Neutrophil (primary cell): ENCODE measurements around the gene SH3RF3.

ENCODE experiments used
- H3K27ac ChIP-seq: fragments of 200-600 bp; sonication (generic); 2 replicates; pipeline ENCODE4 v1.5.1; 2016; ENCODE audit warnings: mild to moderate bottlenecking, moderate library complexity
- H3K27me3 ChIP-seq: fragments of 200-600 bp; sonication (generic); 2 replicates; pipeline ENCODE4 v1.6.0; 2016; ENCODE audit warnings: mild to moderate bottlenecking
- H3K36me3 ChIP-seq: fragments of 200-600 bp; sonication (generic); 2 replicates; pipeline ENCODE4 v1.5.1; 2017
- H3K4me1 ChIP-seq, 2 experiments: fragments of 200-600 bp in 1 of 2; sonication (generic) in 1 of 2; 1 replicate in 1 of 2; 2 replicates in 1 of 2; pipeline versions ENCODE4 v1.5.1 to v1.6.1; 2013 to 2016; ENCODE audit warnings: low read depth in 1 of 2, low read length in 1 of 2, mild to moderate bottlenecking in 1 of 2, moderate library complexity in 1 of 2; ENCODE audit not compliant: control insufficient read depth in 1 of 2, insufficient read depth in 1 of 2
- H3K4me3 ChIP-seq, 2 experiments: fragments of 200-600 bp in 1 of 2; sonication (generic) in 1 of 2; 1 replicate in 1 of 2; 2 replicates in 1 of 2; pipeline ENCODE4 v1.5.1; 2013 to 2016; ENCODE audit warnings: low read depth in 1 of 2, low read length in 1 of 2, mild to moderate bottlenecking in 1 of 2, moderate library complexity in 1 of 2
- H3K9me3 ChIP-seq: fragments of 200-600 bp; sonication (generic); 2 replicates; pipeline ENCODE4 v1.5.1; 2016
- CTCF ChIP-seq: fragments of 200-600 bp; sonication (generic); IDR thresholded peaks from 2 replicates; pipeline ENCODE4 v1.5.1; 2016; ENCODE audit warnings: antibody characterized with exemption

The SH3RF3 gene

GRCh38 chr2:109176928-109177327 is 47.9 kb downstream of the SH3RF3 start:
- Histone ChIP-seq H3K9me3 (no peaks in the 10 kb centered on the region), H3K36me3 (no peaks in the 10 kb centered on the region), H3K27me3 (peaks cover 6% of the 10 kb centered on the region), H3K4me1 (peaks cover 0 to 9% of the 10 kb centered on the region in 2 experiments), H3K4me3 (no peak overlapping the region), H3K27ac (no peak overlapping the region)
- no peak for TF ChIP-seq CTCF

- no peaks in the 10 kb centered on the region for H3K9me3 ChIP-seq
- no peaks in the 10 kb centered on the region for H3K27me3 ChIP-seq
- H3K4me1 ChIP-seq = peaks cover 0 to 9% of the 10 kb centered on the region in 2 experiments
- no peak overlapping the region for H3K27ac ChIP-seq
- TF ChIP-seq CTCF = no peak
- no peak overlapping the region for H3K4me3 ChIP-seq
- no peaks in the 10 kb centered on the region for H3K36me3 ChIP-seq
These were observed 48.6 kb downstream of the SH3RF3 start for GRCh38 chr2:109177635-109178034.

GRCh38 chr2:109178968-109179367 is 50.0 kb downstream of the SH3RF3 start:
- H3K4me1 ChIP-seq = peaks cover 0 to 9% of the 10 kb centered on the region in 2 experiments
- H3K4me3 ChIP-seq = no peak overlapping the region
- no peaks in the 10 kb centered on the region for H3K36me3 ChIP-seq
- H3K27me3 ChIP-seq = no peaks in the 10 kb centered on the region
- no peaks in the 10 kb centered on the region for H3K9me3 ChIP-seq
- no peak for TF ChIP-seq CTCF
- H3K27ac ChIP-seq = no peak overlapping the region

- TF ChIP-seq CTCF = no peak
- H3K27me3 ChIP-seq = no peaks in the 10 kb centered on the region
- peaks cover 0 to 9% of the 10 kb centered on the region in 2 experiments for H3K4me1 ChIP-seq
- no peaks in the 10 kb centered on the region for H3K9me3 ChIP-seq
- H3K4me3 ChIP-seq = no peak overlapping the region
- H3K36me3 ChIP-seq = no peaks in the 10 kb centered on the region
- H3K27ac ChIP-seq = no peak overlapping the region
These were observed 51.8 kb downstream of the SH3RF3 start for GRCh38 chr2:109180786-109181185.

- Histone ChIP-seq H3K4me3 (no peak overlapping the region), H3K36me3 (no peaks in the 10 kb centered on the region), H3K27ac (no peak overlapping the region), H3K4me1 (peaks cover 0 to 9% of the 10 kb centered on the region in 2 experiments), H3K27me3 (no peaks in the 10 kb centered on the region), H3K9me3 (no peaks in the 10 kb centered on the region)
- TF ChIP-seq CTCF = no peak
These were observed 53.4 kb downstream of the SH3RF3 start for GRCh38 chr2:109182426-109182825.

- Histone ChIP-seq H3K27ac (no peak overlapping the region), H3K4me3 (no peak overlapping the region), H3K4me1 (peaks cover 0 to 9% of the 10 kb centered on the region in 2 experiments), H3K27me3 (no peaks in the 10 kb centered on the region), H3K9me3 (no peaks in the 10 kb centered on the region), H3K36me3 (no peaks in the 10 kb centered on the region)
- no peak for TF ChIP-seq CTCF
These were observed 54.9 kb downstream of the SH3RF3 start for GRCh38 chr2:109183871-109184270.
